Esophagus muscularis mucosa (tissue), 4 donors: Measurements from ENCODE around the gene KRR1. TPM values are rescaled to one million over a fixed set of nuclear protein-coding genes. Genes with fewer than 3 reads are reported as not detected.
"Not testable (repeated sequence)": the region's sequence is repeated elsewhere in the genome, so short reads cannot be mapped to it uniquely, and the experiment has no call there.

Source experiments
- DNase-seq: peaks from one replicate; pipeline ENCODE4 v3.0.0-alpha.2; 2017; ENCODE audit errors: extremely low spot score
- H3K27ac ChIP-seq, 4 donors: fragments of 200-600 bp; sonication (generic); replicated peaks in 1 of 4; 1 replicate in 3 of 4; 2 replicates in 1 of 4; pipeline ENCODE4 v1.5.1; 2016 to 2019; ENCODE audit warnings: mild to moderate bottlenecking in 1 of 4
- H3K27me3 ChIP-seq, 4 donors: fragments of 200-600 bp; sonication (generic); one replicate each; pipeline versions ENCODE4 v1.5.1 to v1.6.0; 2016 to 2019
- H3K36me3 ChIP-seq, 4 donors: fragments of 200-600 bp; sonication (generic); one replicate each; pipeline ENCODE4 v1.5.1; 2016 to 2019
- H3K4me1 ChIP-seq, 4 donors: fragments of 200-600 bp; sonication (generic); one replicate each; pipeline ENCODE4 v1.5.1; 2016 to 2019
- H3K4me3 ChIP-seq, 4 donors: fragments of 200-600 bp; sonication (generic); 1 replicate in 2 of 4; 2 replicates in 2 of 4; pipeline ENCODE4 v1.5.1; 2016 to 2019; ENCODE audit warnings: mild to moderate bottlenecking in 4 of 4, moderate library complexity in 1 of 4
- H3K9me3 ChIP-seq, 4 donors: fragments of 200-600 bp; sonication (generic); 1 replicate in 3 of 4; 2 replicates in 1 of 4; pipeline ENCODE4 v1.5.1; 2016 to 2019
- CTCF ChIP-seq, 3 experiments: fragments of 200-600 bp in 2 of 3; fragments of 450-650 bp in 1 of 3; sonication (generic) in 2 of 3; IDR thresholded peaks; one replicate each; pipeline ENCODE4 v1.5.1; 2017 to 2019; ENCODE audit warnings: antibody characterized with exemption in 3 of 3, mild to moderate bottlenecking in 2 of 3, moderate library complexity in 1 of 3
- EP300 ChIP-seq: sonication (generic); formaldehyde crosslinking; IDR thresholded peaks from one replicate; pipeline ENCODE4 v1.6.1; 2017; ENCODE audit warnings: antibody characterized with exemption
- POLR2A ChIP-seq: fragments of 450-650 bp; IDR thresholded peaks from one replicate; pipeline ENCODE4 v1.6.1; 2017; ENCODE audit warnings: antibody characterized with exemption, moderate library complexity, mild to moderate bottlenecking, low read depth
- POLR2AphosphoS5 ChIP-seq, 2 donors: sonication (generic); formaldehyde crosslinking; IDR thresholded peaks; one replicate each; pipeline ENCODE4 v1.6.1; 2017; ENCODE audit warnings: antibody characterized with exemption in 2 of 2
- WGBS: methylation state at CpG from one replicate; pipeline ENCODE4 v1.1.5; 2018; 5-methylcytosine and 5-hydroxymethylcytosine counted together
- intact Hi-C: fragments of 100-400 bp; cut with DNase I; formaldehyde crosslinking; loops from one replicate; pipeline ENCODE4 v1.15.1; 2023
- total RNA-seq, 4 donors: library from RNA; depleted of rRNA; stranded (reverse); fragments of >200 nt; gene quantifications; one replicate each; pipeline versions ENCODE4 v1.1.0 to v1.2.1, GENCODE V29; 2016

KRR1 gene
- total RNA-seq, 4 donors from 2014 or later = 17.9 to 37.4 (median 23.8) TPM

GRCh38 chr12:75446857-75447256 lies 64.6 kb downstream of the KRR1 start:
- DNase-seq = no peak
- Histone ChIP-seq H3K4me3 (no peak overlapping the region), H3K4me1 (no peaks in the 10 kb centered on the region), H3K27me3 (no peaks in the 10 kb centered on the region), H3K9me3 (peaks cover 0 to under 1% (median 0%) of the 10 kb centered on the region in 4 donors), H3K36me3 (no peaks in the 10 kb centered on the region), H3K27ac (no peak overlapping the region)
- TF ChIP-seq POLR2AphosphoS5 (IDR thresholded peaks at IDR 0.05) (no peak), POLR2A (no peak), EP300 (no peak), CTCF (IDR thresholded peaks at IDR 0.05) (no peak)
- intact Hi-C loops = no loop called here

GRCh38 chr12:75445137-75445507 lies 66.3 kb downstream of the KRR1 start:
- H3K4me1 ChIP-seq, DNase-seq, H3K4me3 ChIP-seq, H3K27me3 ChIP-seq, H3K36me3 ChIP-seq, intact Hi-C loops, H3K27ac ChIP-seq, H3K9me3 ChIP-seq: not testable (repeated sequence)
- 74% methylated on average over 6 of the region's 7 CpGs for WGBS

GRCh38 chr12:75444429-75445136 lies 66.8 kb downstream of the KRR1 start:
- peaks cover 0 to 4% (median 0%) of the 10 kb centered on the region in 4 donors for H3K27me3 ChIP-seq
- intact Hi-C loops = no loop called here
- WGBS = 85% methylated on average over 6 of the region's 6 CpGs
- no peaks in the 10 kb centered on the region for H3K4me1 ChIP-seq
- no peaks in the 10 kb centered on the region for H3K36me3 ChIP-seq
- TF ChIP-seq POLR2A = no peak
- no peak for TF ChIP-seq EP300
- TF ChIP-seq POLR2AphosphoS5 (IDR thresholded peaks at IDR 0.05) = no peak
- TF ChIP-seq CTCF (IDR thresholded peaks at IDR 0.05) = no peak
- no peak overlapping the region for H3K4me3 ChIP-seq
- H3K9me3 ChIP-seq = peaks cover 0 to 5% (median 0%) of the 10 kb centered on the region in 4 donors
- no peak overlapping the region for H3K27ac ChIP-seq
- no peak for DNase-seq

- TF ChIP-seq EP300 (no peak), POLR2A (no peak), POLR2AphosphoS5 (IDR thresholded peaks at IDR 0.05) (no peak), CTCF (IDR thresholded peaks at IDR 0.05) (no peak)
- no peak overlapping the region for H3K4me3 ChIP-seq
- DNase-seq = no peak
- no peak overlapping the region for H3K27ac ChIP-seq
- H3K4me1 ChIP-seq = no peaks in the 10 kb centered on the region
- intact Hi-C loops = no loop called here
- H3K36me3 ChIP-seq = no peaks in the 10 kb centered on the region
- WGBS = 74% methylated on average over 3 of the region's 3 CpGs
- peaks cover 0 to 5% (median 0%) of the 10 kb centered on the region in 4 donors for H3K9me3 ChIP-seq
- peaks cover 0 to 4% (median 0%) of the 10 kb centered on the region in 4 donors for H3K27me3 ChIP-seq
These were observed 67.7 kb downstream of the KRR1 start for GRCh38 chr12:75443709-75444108.

- H3K4me3 ChIP-seq, H3K27ac ChIP-seq, H3K36me3 ChIP-seq, H3K9me3 ChIP-seq, H3K27me3 ChIP-seq, intact Hi-C loops, H3K4me1 ChIP-seq, DNase-seq: not testable (repeated sequence)
- whole genome bisulfite sequencing = 85% methylated on average over 3 of the region's 3 CpGs
These were observed 69.0 kb downstream of the KRR1 start for GRCh38 chr12:75442454-75442853.

- DNase-seq, H3K4me3 ChIP-seq, intact Hi-C loops, H3K4me1 ChIP-seq, H3K27me3 ChIP-seq, H3K36me3 ChIP-seq, H3K27ac ChIP-seq: not testable (repeated sequence)
- H3K9me3 ChIP-seq = peaks cover 0 to 12% (median 5%) of the 10 kb centered on the region in 4 donors
- WGBS = 56% methylated on average over 3 of the region's 4 CpGs
These were observed 69.5 kb downstream of the KRR1 start for GRCh38 chr12:75441687-75442449.

Other genes starting within 250 kb of the KRR1 start
- 10 to 100 TPM in 2 of 4 donors, 1 to 10 TPM in 2; 8.0 to 28.2 (median 10.3) TPM for gene CAPS2, start 181.3 kb downstream of the KRR1 start, total RNA-seq
- not detected for gene GLIPR1L1, start 176.9 kb downstream of the KRR1 start, total RNA-seq
- 1 to 10 TPM in 2 of 4 donors, under 1 TPM in 2; 0.17 to 4.5 (median 1.0) TPM for gene GLIPR1L2, start 120.5 kb downstream of the KRR1 start, total RNA-seq
- gene GLIPR1, start 30.9 kb downstream of the KRR1 start, total RNA-seq = 10 to 100 TPM; 10.9 to 19.5 (median 15.8) TPM